GM21723 (cell line): ENCODE measurements around the gene GNAQ.

ENCODE experiments used
- ATAC-seq: cut with Tn5 transposase; IDR thresholded peaks from one replicate; pipeline ENCODE4 v1.9.1; 2021; ENCODE audit warnings: mild to moderate bottlenecking, moderate library complexity; ENCODE audit not compliant: unreplicated experiment

The GNAQ gene

GRCh38 chr9:77826116-77826515 is 205.5 kb downstream of the GNAQ start:
- no peak for ATAC-seq

GRCh38 chr9:77825361-77825760 is 206.2 kb downstream of the GNAQ start:
- ATAC-seq = no peak

- ATAC-seq = no peak
Measured at GRCh38 chr9:77820293-77820954, 211.2 kb downstream of the GNAQ start.

- no peak for ATAC-seq
Measured at GRCh38 chr9:77819657-77820056, 212.0 kb downstream of the GNAQ start.

- peak; percentile 52 for ATAC-seq
Measured at GRCh38 chr9:77817590-77818311, 213.9 kb downstream of the GNAQ start.

GRCh38 chr9:77816641-77817341 is 214.8 kb downstream of the GNAQ start:
- no peak for ATAC-seq

GRCh38 chr9:77815260-77815659 is 216.4 kb downstream of the GNAQ start:
- no peak for ATAC-seq

- ATAC-seq = no peak
Measured at GRCh38 chr9:77811832-77812231, 219.8 kb downstream of the GNAQ start.

- no peak for ATAC-seq
Measured at GRCh38 chr9:77810637-77811119, 220.9 kb downstream of the GNAQ start.

- no peak for ATAC-seq
Measured at GRCh38 chr9:77810047-77810446, 221.6 kb downstream of the GNAQ start.

- ATAC-seq = no peak
Measured at GRCh38 chr9:77809552-77809951, 222.1 kb downstream of the GNAQ start.

GRCh38 chr9:77808751-77809081 is 222.9 kb downstream of the GNAQ start:
- no peak for ATAC-seq

GRCh38 chr9:77807846-77808750 is 223.5 kb downstream of the GNAQ start:
- no peak for ATAC-seq

GRCh38 chr9:77807281-77807683 is 224.3 kb downstream of the GNAQ start:
- no peak for ATAC-seq

GRCh38 chr9:77806741-77807140 is 224.9 kb downstream of the GNAQ start:
- no peak for ATAC-seq

- ATAC-seq = no peak
Measured at GRCh38 chr9:77805810-77806209, 225.8 kb downstream of the GNAQ start.

- ATAC-seq = no peak
Measured at GRCh38 chr9:77803423-77803822, 228.2 kb downstream of the GNAQ start.

GRCh38 chr9:77802515-77803293 is 228.9 kb downstream of the GNAQ start:
- ATAC-seq = no peak

- no peak for ATAC-seq
Measured at GRCh38 chr9:77802064-77802463, 229.5 kb downstream of the GNAQ start.

- ATAC-seq = no peak
Measured at GRCh38 chr9:77800924-77801551, 230.6 kb downstream of the GNAQ start.
